ENCODE data around the gene AFF3. TPM values are rescaled to one million over a fixed set of nuclear protein-coding genes. Genes with fewer than 3 reads are reported as not detected.

The AFF3 gene
- total and polyA plus RNA-seq, 2 donors (not counting 3 experiments of a cell fraction or from before 2014, with no cell fraction given): 0.06 to 0.07 TPM

DNA sequence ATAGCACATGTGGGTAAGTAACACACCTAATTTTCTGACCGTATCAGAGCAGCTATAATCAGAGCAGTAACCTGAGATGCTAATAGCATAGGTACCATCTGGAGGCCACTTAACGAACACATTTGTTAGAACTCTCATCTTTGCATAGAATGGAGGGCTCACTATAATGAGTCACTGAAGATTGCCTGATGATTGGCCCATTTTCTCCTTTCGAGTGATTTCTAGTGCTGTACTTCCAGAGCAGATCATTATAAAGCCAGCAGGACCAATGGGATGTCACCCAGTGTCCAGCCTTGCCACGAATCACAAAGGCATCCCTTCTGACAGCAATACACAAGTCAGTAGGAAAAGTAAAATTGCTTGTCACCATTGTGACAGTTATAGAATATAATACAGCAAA, 570.9 kb downstream of the AFF3 start:
- no peak overlapping the region for H3K4me3 ChIP-seq (replicated peaks in 1 of 3; ENCODE audit: insufficient read depth in 1 of 3, low read depth in 1 of 3, low read length in 3 of 3)
- TF ChIP-seq, protein P1, sequence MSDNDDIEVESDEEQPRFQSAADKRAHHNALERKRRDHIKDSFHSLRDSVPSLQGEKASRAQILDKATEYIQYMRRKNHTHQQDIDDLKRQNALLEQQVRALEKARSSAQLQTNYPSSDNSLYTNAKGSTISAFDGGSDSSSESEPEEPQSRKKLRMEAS (IDR thresholded peaks at IDR 0.05; ENCODE audit: insufficient read depth, insufficient read length): no peak
- TF ChIP-seq FOS (IDR thresholded peaks at IDR 0.05; ENCODE audit: borderline replicate concordance, insufficient read depth, low read length) (no peak), GATA2 (IDR thresholded peaks at IDR 0.05; ENCODE audit: insufficient read depth, insufficient read length, low read depth, low read length) (no peak)
- no peak overlapping the region for H2AFZ ChIP-seq (ENCODE audit: low read depth, low read length)
- H3K79me2 ChIP-seq (ENCODE audit: control insufficient read depth, insufficient read depth, low read length): no peaks in the 10 kb centered on the region
- no peaks in the 10 kb centered on the region for H4K20me1 ChIP-seq (replicated peaks; ENCODE audit: control insufficient read depth, extremely low read depth, insufficient read depth, low read length)
- H3K4me1 ChIP-seq (ENCODE audit: control insufficient read depth, extremely low read depth, insufficient read depth, low read length): no peaks in the 10 kb centered on the region
- no TSS peak for BruUV-seq (replicated peaks)
- FAIRE-seq: no peak
- no peak overlapping the region for H3K9ac ChIP-seq (replicated peaks; ENCODE audit: extremely low read depth, insufficient read depth, low read length)
- no peak overlapping the region for H3K4me2 ChIP-seq (ENCODE audit: insufficient read depth, low read length)
- peaks cover 0 to 5% of the 10 kb centered on the region in 2 experiments for H3K27me3 ChIP-seq (ENCODE audit: control insufficient read depth in 2 of 2, insufficient read depth in 2 of 2, low read length in 2 of 2)
- intact Hi-C loops (cut with micrococcal nuclease): no loop called here
- DNase-seq (ENCODE audit: low read depth, low spot score): no peak
- H3K27ac ChIP-seq (ENCODE audit: insufficient read depth, low read depth, low read length): no peak overlapping the region
- H3K9me1 ChIP-seq (replicated peaks; ENCODE audit: control insufficient read depth, extremely low read depth, insufficient read depth, low read length): no peaks in the 10 kb centered on the region
- ChIA-PET CTCF (interaction anchor here (0.6 to 1.8 kb wide), 5 partner anchors 12 to 607 kb away, joined by 3 to 12 read pairs (median 3); no protein-coding TSS in a partner anchor), POLR2A (no interaction called here)
- H3K36me3 ChIP-seq (ENCODE audit: control insufficient read depth in 2 of 2, extremely low read depth in 1 of 2, insufficient read depth in 2 of 2, low read length in 2 of 2): no peaks in the 10 kb centered on the region
- H3K9me3 ChIP-seq (replicated peaks; ENCODE audit: control insufficient read depth, insufficient read depth, low read length): no peaks in the 10 kb centered on the region
- dilution Hi-C loops (cut with MboI; ENCODE audit: extremely low pct_ligation_motif_present, low sequenced_read_pairs): no loop called here

GRCh38 chr2:99571021-99571420, 571.4 kb downstream of the AFF3 start:
- H3K4me2 ChIP-seq (ENCODE audit: insufficient read depth, low read length): no peak overlapping the region
- dilution Hi-C loops (cut with MboI; ENCODE audit: extremely low pct_ligation_motif_present, low sequenced_read_pairs) (no loop called here), intact Hi-C loops (cut with micrococcal nuclease) (no loop called here)
- no peaks in the 10 kb centered on the region for H3K4me1 ChIP-seq (ENCODE audit: control insufficient read depth, extremely low read depth, insufficient read depth, low read length)
- H3K9me3 ChIP-seq (replicated peaks; ENCODE audit: control insufficient read depth, insufficient read depth, low read length): no peaks in the 10 kb centered on the region
- no peak overlapping the region for H2AFZ ChIP-seq (ENCODE audit: low read depth, low read length)
- ChIA-PET CTCF (interaction anchor here (0.9 to 1.8 kb wide), 3 partner anchors 11 to 607 kb away, joined by 3 to 12 read pairs (median 4); no protein-coding TSS in a partner anchor), POLR2A (no interaction called here)
- FAIRE-seq (no peak), DNase-seq (ENCODE audit: low read depth, low spot score) (no peak)
- H3K27ac ChIP-seq (ENCODE audit: insufficient read depth, low read depth, low read length): no peak overlapping the region
- BruUV-seq (replicated peaks): no TSS peak
- H3K9ac ChIP-seq (replicated peaks; ENCODE audit: extremely low read depth, insufficient read depth, low read length): no peak overlapping the region
- H3K79me2 ChIP-seq (ENCODE audit: control insufficient read depth, insufficient read depth, low read length): no peaks in the 10 kb centered on the region
- no peaks in the 10 kb centered on the region for H3K9me1 ChIP-seq (replicated peaks; ENCODE audit: control insufficient read depth, extremely low read depth, insufficient read depth, low read length)
- H3K36me3 ChIP-seq (ENCODE audit: control insufficient read depth in 2 of 2, extremely low read depth in 1 of 2, insufficient read depth in 2 of 2, low read length in 2 of 2): no peaks in the 10 kb centered on the region
- no peak for TF ChIP-seq EZH2 (IDR thresholded peaks at IDR 0.05; ENCODE audit: borderline replicate concordance, low read depth, low read length, severe bottlenecking)
- TF ChIP-seq, protein P1 (IDR thresholded peaks at IDR 0.05; ENCODE audit: insufficient read depth, insufficient read length): no peak
- no peak for TF ChIP-seq FOS (IDR thresholded peaks at IDR 0.05; ENCODE audit: borderline replicate concordance, insufficient read depth, low read length)
- no peak for TF ChIP-seq JUN (IDR thresholded peaks at IDR 0.05; ENCODE audit: borderline replicate concordance, insufficient read depth, insufficient read length, low read depth)
- TF ChIP-seq GATA2 (IDR thresholded peaks at IDR 0.05; ENCODE audit: insufficient read depth, insufficient read length, low read depth, low read length): no peak
- no peak for TF ChIP-seq POLR2AphosphoS5 (IDR thresholded peaks at IDR 0.05; ENCODE audit: insufficient read depth, low read depth, low read length)
- TF ChIP-seq CTCF (IDR thresholded peaks at IDR 0.05; ENCODE audit: extremely low read depth in 1 of 2, insufficient read depth in 1 of 2, low read depth in 1 of 2, low read length in 2 of 2): no peak
- TF ChIP-seq MYC (IDR thresholded peaks at IDR 0.05; ENCODE audit: low read depth, low read length): no peak
- no peak for TF ChIP-seq POLR2A (IDR thresholded peaks at IDR 0.05; ENCODE audit: low read depth, low read length)
- no peak overlapping the region for H3K4me3 ChIP-seq (replicated peaks in 1 of 3; ENCODE audit: insufficient read depth in 1 of 3, low read depth in 1 of 3, low read length in 3 of 3)
- H4K20me1 ChIP-seq (replicated peaks; ENCODE audit: control insufficient read depth, extremely low read depth, insufficient read depth, low read length): no peaks in the 10 kb centered on the region
- peaks cover 0 to 5% of the 10 kb centered on the region in 2 experiments for H3K27me3 ChIP-seq (ENCODE audit: control insufficient read depth in 2 of 2, insufficient read depth in 2 of 2, low read length in 2 of 2)
